GM19324 (cell line): ENCODE measurements around the gene MPP1.
"Not testable (repeated sequence)": the region's sequence is repeated elsewhere in the genome, so short reads cannot be mapped to it uniquely, and the experiment has no call there.

Source experiments
- ATAC-seq: cut with Tn5 transposase; IDR thresholded peaks from one replicate; pipeline ENCODE4 v1.9.1; 2021; ENCODE audit warnings: mild to moderate bottlenecking, moderate library complexity; ENCODE audit not compliant: unreplicated experiment, low FRiP score

MPP1 gene

DNA sequence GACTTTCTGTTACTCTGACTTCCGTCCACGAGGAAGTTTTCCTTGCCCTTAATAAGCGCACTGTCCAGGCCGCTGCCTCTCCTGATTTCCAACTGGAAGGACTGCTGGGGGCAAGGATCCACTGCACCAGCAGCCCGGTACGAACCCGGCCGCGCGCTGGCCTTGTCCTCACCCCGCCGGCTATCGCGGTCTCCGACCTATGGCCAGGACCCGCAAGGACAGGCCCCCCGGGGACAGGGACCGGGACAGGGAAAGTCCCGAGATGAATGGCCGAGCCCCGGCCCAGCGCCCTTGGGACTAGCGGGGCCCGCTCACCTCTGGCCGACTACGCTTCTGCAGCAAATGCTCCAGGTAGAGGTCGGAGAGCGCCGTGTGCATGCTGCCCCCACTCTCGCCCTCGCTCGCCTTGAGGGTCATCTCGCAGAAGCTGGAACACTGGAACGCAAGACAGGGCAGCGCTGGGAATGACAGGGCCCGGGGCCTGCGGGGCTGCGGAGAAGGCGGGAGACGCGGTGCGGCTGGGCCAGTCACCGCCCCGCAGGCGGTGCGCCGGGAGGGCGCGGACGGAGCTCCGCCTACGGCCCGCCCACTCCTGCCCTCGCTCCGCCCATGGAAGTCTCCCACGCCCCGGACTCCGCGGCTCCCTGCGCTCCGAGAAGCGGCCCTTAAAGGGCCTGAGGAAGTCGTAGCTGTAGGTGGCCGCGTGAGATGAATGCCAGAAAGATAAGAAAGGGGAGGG is at the start of gene MPP1:
Gene MPP1, minus strand, starts transcription at position 529 of the 739 bp plus-strand sequence. Its CDS starts 112 bp downstream, at position 417.
- ATAC-seq = peak; percentile 97

DNA sequence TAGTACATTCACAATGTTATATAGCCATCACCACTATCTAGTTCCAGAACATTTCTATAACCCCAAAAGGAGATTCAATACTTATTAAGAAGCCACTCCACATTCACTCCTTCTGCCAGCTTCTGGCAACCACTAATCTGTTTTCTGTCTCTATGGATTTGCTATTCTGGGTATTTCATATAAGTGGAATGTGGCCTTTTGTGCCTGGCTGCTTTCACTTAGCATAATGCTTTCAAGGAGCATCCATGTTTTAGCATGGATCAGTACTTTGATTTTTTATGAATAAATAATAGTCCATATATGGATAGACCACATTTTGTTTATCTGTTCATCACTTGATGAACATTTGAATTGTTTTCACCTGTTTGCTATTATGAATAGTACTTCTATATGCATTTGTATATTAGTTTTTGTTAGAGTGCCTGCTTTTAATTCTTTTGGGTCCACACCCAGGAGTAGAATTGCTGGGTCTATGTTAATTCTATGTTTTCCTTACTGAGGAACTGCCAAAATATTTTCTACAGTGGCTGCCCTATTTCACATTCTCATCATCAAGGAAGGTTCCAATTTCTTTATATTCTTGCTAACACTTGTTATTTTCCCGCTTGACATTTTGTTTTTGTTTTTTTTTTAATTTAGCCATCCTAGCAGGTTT is 45.8 kb upstream of the MPP1 start:
- ATAC-seq = no peak

DNA sequence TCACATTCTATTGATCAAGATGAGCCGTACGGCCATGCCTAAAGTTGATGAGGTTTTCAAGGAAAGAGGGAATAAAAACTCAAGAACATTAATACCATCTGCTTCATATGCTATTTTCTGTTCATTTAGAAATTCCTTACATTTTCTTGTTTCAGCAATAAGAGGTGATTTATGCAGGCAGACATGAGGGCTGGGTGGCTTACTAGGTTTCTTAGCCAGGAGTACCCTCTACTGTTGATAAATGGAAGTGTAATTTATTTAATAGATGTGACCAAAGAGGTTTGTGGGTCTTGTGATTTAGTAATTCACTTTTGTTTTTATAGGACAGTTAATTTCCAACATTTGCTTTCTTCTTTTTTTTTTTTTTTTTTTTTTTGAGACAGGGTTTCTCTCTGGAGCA is 35.6 kb upstream of the MPP1 start:
- no peak for ATAC-seq

DNA sequence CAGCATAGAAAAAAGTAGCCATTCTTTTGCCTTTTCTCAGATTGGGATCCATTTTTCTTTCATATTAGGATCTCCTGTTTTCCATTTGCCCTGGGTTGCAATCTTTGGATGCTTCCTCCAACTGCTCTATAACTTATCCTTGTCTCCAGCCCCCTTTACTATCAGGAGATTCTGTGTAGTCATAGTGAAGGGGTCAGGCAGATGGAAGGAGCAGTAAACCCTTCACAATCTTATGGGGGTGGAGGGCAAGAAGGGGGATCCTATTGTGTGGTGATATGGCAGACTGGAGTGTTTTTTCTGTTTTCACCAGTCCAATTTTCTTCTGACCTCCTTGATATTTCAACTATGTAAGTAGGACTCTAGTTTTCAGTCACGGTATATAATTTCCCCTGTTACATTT is 30.9 kb upstream of the MPP1 start:
- no peak for ATAC-seq

DNA sequence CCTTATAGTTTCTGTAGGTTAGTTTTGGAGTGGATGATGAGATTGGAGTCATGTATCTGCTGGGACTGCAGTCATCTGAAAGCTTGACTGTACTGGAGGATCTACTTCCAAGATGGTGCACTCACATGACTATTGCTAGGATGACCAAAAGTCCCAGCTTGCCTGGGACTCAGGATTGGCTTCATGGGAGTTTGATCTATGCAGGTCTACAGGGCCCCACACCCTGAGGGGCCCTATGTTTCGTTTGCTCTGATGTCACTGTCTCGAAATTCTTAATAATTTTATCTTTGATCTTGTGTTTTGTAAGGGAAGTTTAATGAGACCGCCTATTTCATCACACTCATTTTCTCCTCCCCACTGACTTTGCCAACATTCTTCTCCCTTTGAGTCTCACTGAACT is 29.3 kb upstream of the MPP1 start, which contains the start of gene SMIM9:
Gene SMIM9, minus strand, starts transcription at position 101 of the 400 bp plus-strand sequence. CDS start 3,806 bp downstream, outside the sequence.
- ATAC-seq = no peak

DNA sequence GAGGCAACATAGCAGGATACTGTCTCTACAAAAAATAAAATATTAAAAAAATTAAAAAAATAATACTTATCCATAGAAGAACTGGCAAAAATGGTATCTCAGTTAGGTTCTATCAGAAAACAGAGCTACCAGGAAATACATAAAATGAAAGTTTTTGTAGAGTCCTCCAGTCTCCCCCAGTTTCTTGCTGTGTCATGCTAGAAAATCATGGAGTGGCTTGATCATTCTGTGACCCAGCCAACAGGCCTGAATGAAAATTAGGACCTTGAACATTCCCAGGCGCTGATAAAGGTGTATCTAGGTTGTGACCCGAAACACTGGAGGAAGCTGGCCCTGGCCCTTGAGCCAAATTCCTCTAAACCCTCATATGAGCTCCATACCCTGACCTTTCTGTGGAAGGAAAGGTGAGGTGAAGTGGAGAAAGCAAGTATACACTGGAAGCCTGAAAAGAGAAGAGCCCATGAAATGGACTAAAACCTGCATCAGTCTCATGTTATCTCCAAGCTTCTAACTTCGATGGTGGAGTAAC is 28.5 kb upstream of the MPP1 start:
- no peak for ATAC-seq

DNA sequence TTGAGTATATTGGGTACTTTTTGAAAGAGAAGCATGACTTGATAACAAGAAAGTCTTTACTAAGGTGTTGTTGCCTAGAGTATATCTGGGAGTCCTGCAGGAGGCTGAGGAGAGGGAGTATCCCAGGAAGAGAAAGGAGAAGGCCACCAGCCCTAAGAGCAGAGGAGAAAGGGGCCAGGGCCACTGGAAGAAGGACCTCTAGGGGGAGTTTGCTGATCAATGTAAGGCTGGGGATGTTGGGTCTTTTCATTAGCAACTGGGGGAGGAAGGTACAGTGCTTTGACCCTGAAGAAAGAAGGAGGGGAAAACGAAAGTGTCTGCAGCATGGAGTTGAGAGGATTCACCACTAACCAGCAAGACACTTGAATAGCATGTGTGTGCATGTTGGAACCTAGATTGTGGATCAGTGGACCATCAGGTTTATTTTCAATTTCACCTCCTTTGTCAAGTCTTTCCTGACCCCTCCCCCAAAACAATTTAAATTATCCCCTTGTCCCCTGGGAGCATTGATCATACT is 24.7 kb upstream of the MPP1 start:
- ATAC-seq = no peak

DNA sequence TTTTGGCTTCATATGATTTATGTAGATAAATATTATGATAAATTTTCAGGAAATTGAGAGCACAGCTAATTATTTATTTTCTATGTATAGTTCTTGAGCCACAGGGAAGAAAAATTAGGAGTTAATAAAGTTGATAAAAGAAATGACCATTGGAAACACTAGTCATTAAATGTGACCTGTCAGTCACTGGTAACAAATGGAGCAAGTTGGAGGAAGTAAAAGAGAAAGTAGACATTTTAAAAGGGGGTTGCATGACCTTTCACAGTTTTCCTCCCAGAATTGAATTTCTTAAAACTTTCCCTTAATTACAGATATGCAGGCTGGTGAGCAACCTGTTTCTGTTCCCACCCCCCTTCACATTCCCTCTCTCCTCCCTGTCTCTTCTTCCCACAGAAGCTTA is 23.8 kb upstream of the MPP1 start:
- no peak for ATAC-seq

DNA sequence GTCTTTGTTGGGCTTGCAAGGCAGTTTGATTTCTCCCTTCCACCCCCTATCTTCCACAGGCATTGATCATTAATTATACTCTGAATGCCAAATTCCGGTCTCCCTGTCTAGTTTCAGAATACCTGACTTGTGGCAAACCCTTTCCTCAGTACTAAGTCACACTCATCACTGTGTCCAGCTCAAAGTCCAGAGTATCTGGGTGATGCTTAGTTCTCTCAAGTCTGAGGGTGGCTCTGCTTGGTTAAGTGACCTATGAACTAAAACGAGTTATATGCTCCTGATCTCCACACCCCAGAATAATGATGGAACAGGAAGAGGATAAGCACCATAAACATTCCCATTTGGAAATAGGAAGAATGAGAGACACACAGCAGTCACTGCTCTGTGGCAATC is 22.7 kb upstream of the MPP1 start:
- ATAC-seq = peak; percentile 22

DNA sequence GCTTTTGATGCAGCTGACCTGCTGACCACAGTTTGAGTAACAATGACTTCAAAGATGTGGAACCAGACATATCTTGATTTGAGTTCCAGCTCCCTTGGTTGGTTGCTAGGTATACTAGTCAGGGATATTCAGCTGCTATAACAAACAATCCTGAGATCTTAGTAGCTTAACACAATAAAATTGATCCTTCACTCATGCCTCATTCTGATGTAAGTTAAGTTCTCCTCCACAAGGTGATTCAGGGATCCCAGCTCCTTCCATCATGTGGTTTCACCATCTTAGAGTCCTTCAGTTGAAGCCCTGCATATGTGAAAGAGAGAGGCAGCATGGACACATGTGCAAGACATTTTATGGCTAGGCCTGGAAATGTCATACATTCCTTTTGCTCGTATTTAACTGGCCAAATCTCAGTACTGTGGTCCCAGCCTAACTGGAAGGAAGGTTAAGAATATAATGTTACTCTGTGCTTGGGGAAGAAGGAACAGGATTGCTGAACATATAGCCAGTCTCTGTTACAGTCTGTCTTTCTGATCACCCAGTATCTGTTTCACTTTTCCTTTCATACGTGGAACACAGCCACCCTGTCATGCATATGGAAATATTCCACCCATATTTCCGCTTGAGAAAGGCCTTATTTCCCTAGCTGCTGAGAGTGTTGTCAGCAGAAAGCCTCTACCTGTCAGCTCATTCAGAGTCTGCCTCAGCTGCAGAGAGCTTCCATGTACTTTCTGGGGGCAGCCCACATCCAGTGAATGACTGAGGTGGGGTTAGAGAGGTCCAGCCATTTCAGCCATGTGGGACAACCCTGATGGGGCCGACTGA is 22.1 kb upstream of the MPP1 start:
- ATAC-seq = peak; percentile 89

DNA sequence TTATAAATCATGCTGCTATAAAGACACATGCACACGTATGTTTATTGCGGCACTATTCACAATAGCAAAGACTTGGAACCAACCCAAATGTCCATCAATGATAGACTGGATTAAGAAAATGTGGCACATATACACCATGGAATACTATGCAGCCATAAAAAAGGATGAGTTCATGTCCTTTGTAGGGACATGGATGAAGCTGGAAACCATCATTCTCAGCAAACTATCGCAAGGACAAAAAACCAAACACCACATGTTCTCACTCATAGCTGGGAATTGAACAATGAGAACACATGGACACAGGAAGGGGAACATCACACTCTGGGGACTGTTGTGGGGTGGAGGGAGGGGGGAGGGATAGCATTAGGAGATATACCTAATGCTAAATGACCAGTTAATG is 20.3 kb upstream of the MPP1 start:
- ATAC-seq = not testable (repeated sequence)

DNA sequence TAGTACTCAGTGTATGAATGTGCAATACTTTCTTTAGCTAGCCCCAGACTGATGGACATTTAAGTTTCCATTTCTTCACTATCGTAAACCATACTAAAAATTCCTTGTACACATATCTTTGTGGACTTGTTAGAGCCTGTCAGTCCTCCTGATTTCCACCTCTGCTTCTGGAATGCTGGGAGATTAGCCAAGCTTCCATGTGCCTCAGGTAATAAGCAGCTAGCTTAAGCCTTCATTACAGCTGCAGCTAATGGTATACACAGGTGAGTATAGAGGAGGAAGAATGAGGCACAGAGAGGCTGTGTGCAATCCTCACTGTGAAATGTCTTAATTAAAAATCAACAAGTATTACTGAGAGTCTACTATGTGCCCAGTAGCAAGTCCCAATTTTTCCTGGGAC is 19.4 kb upstream of the MPP1 start:
- no peak for ATAC-seq

DNA sequence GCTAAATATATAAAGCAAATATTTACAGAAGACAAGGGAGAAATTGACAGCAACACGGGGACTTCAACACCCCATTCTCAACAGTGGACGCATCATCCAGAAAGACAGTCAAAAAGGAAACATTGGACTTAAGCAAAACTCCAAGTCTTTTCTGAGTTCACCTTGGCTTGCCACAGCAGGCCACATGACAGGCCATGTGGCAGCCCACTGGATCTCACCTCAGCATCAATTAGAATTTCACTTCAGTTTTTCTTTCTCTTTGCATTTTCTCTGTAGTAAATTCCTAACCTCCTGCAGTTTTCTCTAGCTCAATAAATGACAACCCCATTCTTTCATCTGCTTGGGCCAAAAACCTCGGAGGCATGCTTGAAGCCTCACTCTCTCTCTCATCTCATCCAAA is 16.7 kb upstream of the MPP1 start:
- ATAC-seq = no peak

DNA sequence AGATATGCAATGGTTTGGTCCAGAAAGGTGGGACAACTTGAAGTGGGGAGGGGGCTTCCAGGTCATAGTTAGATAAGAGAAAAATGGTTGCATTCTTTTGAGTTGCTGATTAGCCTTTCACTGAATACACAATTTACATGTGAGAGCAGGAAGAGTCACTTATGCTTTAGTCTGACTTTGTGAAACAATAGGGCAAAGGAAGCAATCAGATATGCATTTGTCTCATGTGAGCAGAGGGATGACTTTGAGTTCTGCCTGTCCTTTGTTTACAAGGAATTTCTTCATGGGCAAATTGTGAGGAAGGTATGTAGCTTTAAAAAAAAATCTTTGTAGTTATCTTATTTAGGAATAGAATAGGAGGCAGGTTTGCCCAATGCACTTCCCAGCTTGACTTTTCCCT is 16.2 kb upstream of the MPP1 start:
- no peak for ATAC-seq

DNA sequence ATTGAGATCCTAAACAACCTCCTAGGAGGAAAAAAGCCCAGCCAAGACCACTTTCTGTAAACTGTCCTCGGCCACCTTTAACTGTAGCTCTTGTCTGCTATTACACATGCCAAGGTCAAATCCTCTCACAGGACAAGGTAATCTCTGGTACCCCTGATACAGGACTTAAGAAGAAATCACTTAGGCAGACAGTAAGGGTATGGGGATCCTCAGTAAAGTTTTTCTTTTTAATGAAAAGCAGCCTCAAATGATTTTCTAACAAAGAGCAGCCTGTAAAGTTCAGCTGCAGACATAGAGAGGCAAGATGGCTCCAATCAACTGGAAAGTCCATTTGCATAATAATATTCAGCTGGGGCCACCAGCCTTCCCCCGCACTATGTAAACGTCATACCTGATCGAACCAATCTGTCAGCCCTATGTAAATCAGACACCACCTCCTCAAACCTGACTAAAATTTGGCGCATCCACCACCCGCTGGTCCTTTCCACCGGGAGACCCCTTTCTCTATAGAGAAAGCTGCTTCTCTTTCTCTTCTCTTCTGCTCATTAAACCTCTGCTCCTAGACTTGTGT is 14.6 kb upstream of the MPP1 start:
- no peak for ATAC-seq

DNA sequence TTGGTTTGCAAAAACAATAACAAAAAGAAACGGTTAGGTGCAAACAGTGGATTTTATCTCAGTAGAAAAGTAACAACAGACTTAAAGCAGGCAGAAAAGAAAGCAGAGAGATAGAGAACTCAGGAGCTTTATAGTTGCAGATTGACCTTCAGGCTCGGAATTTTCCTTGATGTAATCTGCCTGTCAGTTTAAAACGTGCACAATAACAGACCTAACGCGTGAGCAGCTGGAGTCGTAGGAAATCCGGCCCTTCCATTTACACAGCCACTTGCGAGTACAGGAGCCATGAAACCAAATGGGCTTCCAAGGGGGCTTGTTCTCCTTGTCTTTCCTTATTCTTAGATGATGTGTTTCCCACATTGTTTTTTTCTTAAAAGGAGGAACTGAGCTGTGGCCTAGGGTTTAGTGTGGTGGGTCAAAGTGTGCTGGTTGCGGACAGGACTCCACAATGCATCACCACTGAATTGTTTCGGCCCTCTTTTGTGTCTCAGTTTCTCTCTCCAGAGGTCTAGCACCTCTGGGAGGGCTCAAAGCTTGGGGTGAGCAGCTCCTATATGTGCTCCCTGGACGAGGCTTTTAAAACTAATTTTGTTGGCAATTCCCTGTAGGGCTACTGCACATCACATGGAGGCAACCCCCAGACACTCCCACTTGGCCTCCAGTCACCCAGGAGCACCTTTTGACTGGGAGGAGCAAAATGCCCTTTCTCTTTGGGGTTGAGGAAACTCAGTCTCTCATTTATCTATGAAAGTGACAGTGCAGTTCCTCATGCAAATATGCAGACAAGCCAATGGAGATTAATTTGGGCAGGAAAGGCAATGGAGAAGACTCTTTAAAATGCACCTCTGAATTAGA is 13.9 kb upstream of the MPP1 start:
- ATAC-seq = no peak

DNA sequence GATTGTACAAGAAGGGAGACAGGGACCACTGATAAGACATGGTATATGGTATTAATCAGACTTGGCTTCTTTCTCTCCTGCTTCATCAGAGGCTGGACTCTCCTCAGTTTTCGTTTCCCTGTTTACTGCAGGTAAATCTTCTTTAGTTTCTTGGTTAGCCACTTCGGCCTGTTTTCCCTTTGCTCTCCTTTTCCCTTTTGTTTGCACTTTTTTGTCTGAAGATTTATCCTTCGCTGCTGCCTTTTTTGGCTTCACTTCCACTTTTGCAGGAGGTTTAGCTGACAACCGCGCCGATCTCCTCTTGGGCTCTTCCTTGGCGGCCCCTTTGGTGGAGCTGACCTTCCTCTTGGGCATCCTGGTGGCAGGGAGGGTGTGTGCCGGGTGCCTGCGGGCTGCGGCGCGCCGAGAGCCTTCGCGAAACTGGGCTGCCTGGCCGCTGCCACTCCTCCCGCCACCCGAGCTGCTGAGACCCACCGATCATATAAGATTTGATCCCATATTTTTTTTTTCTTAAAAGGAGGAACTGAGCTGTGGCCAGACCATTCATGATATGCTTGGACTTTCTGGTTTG is 11.8 kb upstream of the MPP1 start:
- not testable (repeated sequence) for ATAC-seq

DNA sequence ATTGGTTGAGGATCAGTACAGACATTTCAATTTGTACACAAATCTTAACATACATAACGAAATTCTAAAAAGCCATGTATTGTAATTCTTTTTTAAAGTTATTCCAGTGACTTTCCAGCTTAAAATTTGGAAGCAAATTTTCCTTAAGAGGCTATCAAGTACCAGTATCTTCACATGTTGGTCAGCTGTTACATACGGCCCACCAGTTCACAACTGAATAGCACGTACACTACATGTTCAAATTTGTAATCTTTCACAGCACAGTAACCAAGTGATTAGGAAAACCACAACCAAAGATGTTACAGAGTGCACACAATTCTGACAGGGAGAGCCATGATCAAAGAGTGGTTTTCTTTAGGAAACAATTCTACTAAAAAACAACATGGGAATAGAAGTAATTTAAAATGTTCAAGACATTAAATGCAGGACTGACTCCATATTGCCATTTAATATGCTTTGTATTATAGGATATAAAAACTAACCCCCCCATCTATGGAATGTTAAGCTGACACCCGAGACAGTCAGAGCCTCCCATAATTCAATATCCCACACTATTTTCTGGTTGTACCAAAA is 11.1 kb upstream of the MPP1 start:
- ATAC-seq = not testable (repeated sequence)

DNA sequence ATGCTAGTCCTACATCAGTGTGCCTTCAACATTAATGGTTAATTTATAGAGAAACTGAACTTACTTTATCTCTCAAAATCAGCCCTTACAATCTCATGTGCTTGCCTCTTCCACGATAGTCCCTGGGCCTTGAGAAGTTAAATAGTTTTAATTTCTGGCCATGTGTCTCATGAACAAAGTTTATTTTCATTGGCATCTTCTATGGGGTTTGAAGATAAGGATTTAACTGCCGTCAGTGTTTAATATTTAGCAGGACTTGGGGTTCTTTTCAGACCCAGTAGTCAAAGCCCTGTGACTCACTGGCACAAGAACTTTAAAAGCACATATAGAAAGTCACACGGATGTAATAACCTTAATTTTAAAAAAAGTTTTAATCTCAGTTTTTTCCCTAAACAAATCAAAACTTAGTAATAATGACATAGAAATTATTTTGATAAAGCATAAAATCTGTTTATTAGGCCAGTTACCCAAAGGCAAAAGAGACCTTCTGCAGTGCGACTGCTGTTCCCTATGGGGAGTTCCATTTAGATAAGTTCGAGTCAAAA is 10.1 kb upstream of the MPP1 start:
- no peak for ATAC-seq
